IMR-90 (cell line): ENCODE data around the gene AKAP9. TPM values are rescaled to one million over a fixed set of nuclear protein-coding genes. Genes with fewer than 3 reads are reported as not detected.
"Not testable (repeated sequence)": the region's sequence is repeated elsewhere in the genome, so short reads cannot be mapped to it uniquely, and the experiment has no call there.

Experiments
- ATAC-seq: fragments of 200-7000 bp; cut with Tn5 transposase; 2 replicates; pipeline ENCODE4 v1.9.1; 2020; ENCODE audit warnings: low read depth, mild to moderate bottlenecking, moderate library complexity
- BruUV-seq: library from RNA; stranded (reverse); fragments of 400-500 nt; replicated peaks from 2 replicates; lab custom pipeline; 2021; lab: Mats Ljungman, UMichigan
- CTCF ChIA-PET: fragments of 300-600 bp; formaldehyde crosslinking; extraction: SDS; loops from one replicate; lab custom pipeline; 2021; ENCODE audit warnings: antibody characterized with exemption; lab: Yijun Ruan, JAX
- POLR2A ChIA-PET: fragments of 300-600 bp; sonication (Branson Sonifier 250); formaldehyde crosslinking; loops from one replicate; lab custom pipeline; 2022; ENCODE audit warnings: antibody characterized with exemption; ENCODE audit not compliant: unreplicated experiment; lab: Charles Lee
- DNase-seq: peaks from one replicate; pipeline ENCODE4 v3.0.0; 2013
- H2AFZ ChIP-seq: replicated peaks from 2 replicates; pipeline ENCODE3; 2013; ENCODE audit warnings: low read length, mild to moderate bottlenecking; ENCODE audit not compliant: poor library complexity
- H2AK5ac ChIP-seq: 2 replicates; pipeline ENCODE4 v1.6.1; 2013; ENCODE audit warnings: low read depth, low read length, inconsistent platforms
- H2AK9ac ChIP-seq: replicated peaks from 2 replicates; pipeline ENCODE3; 2013; ENCODE audit warnings: mild to moderate bottlenecking, low read depth, low read length, moderate library complexity; ENCODE audit not compliant: poor library complexity
- H2BK120ac ChIP-seq: 2 replicates; pipeline ENCODE4 v1.6.1; 2013; ENCODE audit warnings: low read depth, low read length, inconsistent platforms
- H2BK15ac ChIP-seq: 3 replicates; pipeline ENCODE4 v1.6.1; 2013; ENCODE audit warnings: low read depth, low read length, inconsistent platforms
- H2BK20ac ChIP-seq: 2 replicates; pipeline ENCODE4 v1.6.1; 2013; ENCODE audit warnings: low read depth, mild to moderate bottlenecking, inconsistent platforms, low read length, moderate library complexity
- H2BK5ac ChIP-seq: 2 replicates; pipeline ENCODE4 v1.6.1; 2013; ENCODE audit warnings: mild to moderate bottlenecking, low read depth, low read length, inconsistent platforms; ENCODE audit not compliant: poor library complexity, severe bottlenecking
- H3K14ac ChIP-seq: replicated peaks from 2 replicates; pipeline ENCODE4 v1.6.1; 2013; ENCODE audit warnings: low read depth, low read length, inconsistent platforms
- H3K18ac ChIP-seq: 2 replicates; pipeline ENCODE4 v1.6.1; 2013; ENCODE audit warnings: low read depth, low read length, control low read depth
- H3K23ac ChIP-seq: 2 replicates; pipeline ENCODE4 v1.6.1; 2013; ENCODE audit warnings: low read depth, low read length, inconsistent platforms
- H3K27ac ChIP-seq: 2 replicates; pipeline ENCODE4 v1.5.1; 2013; ENCODE audit warnings: mild to moderate bottlenecking, control low read depth, low read length; ENCODE audit not compliant: insufficient read depth
- H3K27me3 ChIP-seq: 2 replicates; pipeline ENCODE4 v1.6.1; 2013; ENCODE audit warnings: low read length; ENCODE audit not compliant: control insufficient read depth, insufficient read depth
- H3K36me3 ChIP-seq: 2 replicates; pipeline ENCODE4 v1.6.1; 2013; ENCODE audit warnings: low read length, mixed read lengths; ENCODE audit not compliant: control insufficient read depth, insufficient read depth
- H3K4ac ChIP-seq: 2 replicates; pipeline ENCODE4 v1.6.1; 2013; ENCODE audit warnings: low read depth, low read length, inconsistent platforms
- H3K4me1 ChIP-seq: 2 replicates; pipeline ENCODE4 v1.6.1; 2013; ENCODE audit warnings: low read length, mixed read lengths; ENCODE audit not compliant: control insufficient read depth, insufficient read depth
- H3K4me2 ChIP-seq: 2 replicates; pipeline ENCODE4 v1.6.1; 2013; ENCODE audit warnings: low read depth, mild to moderate bottlenecking, control low read depth, low read length, moderate library complexity
- H3K4me3 ChIP-seq: 2 replicates; pipeline ENCODE4 v1.5.1; 2013; ENCODE audit warnings: low read depth, mild to moderate bottlenecking, control low read depth, low read length, moderate library complexity; ENCODE audit not compliant: insufficient read depth
- H3K56ac ChIP-seq: 2 replicates; pipeline ENCODE4 v1.6.1; 2013; ENCODE audit warnings: low read length, inconsistent platforms; ENCODE audit not compliant: insufficient read depth; ENCODE audit errors: extremely low read depth
- H3K79me1 ChIP-seq, 2 experiments: 2 replicates each; pipeline ENCODE4 v1.6.1; 2013; ENCODE audit warnings: low read length in 2 of 2, inconsistent platforms in 1 of 2, low read depth in 1 of 2
- H3K9ac ChIP-seq: 2 replicates; pipeline ENCODE4 v1.6.1; 2013; ENCODE audit warnings: low read depth, low read length, control low read depth
- H3K9me1 ChIP-seq: 2 replicates; pipeline ENCODE4 v1.6.1; 2013; ENCODE audit warnings: low read length, inconsistent platforms; ENCODE audit not compliant: insufficient read depth
- H3K9me3 ChIP-seq: 2 replicates; pipeline ENCODE4 v1.6.1; 2013; ENCODE audit warnings: low read length; ENCODE audit not compliant: control insufficient read depth, insufficient read depth
- H4K20me1 ChIP-seq: 2 replicates; pipeline ENCODE4 v1.6.1; 2013; ENCODE audit warnings: low read length, inconsistent platforms; ENCODE audit not compliant: insufficient read depth
- H4K5ac ChIP-seq: 2 replicates; pipeline ENCODE4 v1.6.1; 2013; ENCODE audit warnings: mild to moderate bottlenecking, low read depth, low read length, control low read depth
- H4K8ac ChIP-seq, 2 experiments: 2 replicates each; pipeline ENCODE4 v1.6.1; 2013; ENCODE audit warnings: low read depth in 2 of 2, low read length in 2 of 2, control low read depth in 1 of 2, inconsistent platforms in 1 of 2
- H4K91ac ChIP-seq: 2 replicates; pipeline ENCODE4 v1.6.1; 2013; ENCODE audit warnings: low read depth, low read length, inconsistent platforms; ENCODE audit not compliant: insufficient read depth
- WGBS, 2 experiments: methylation state at CpG; one replicate each; pipeline versions ENCODE4 v1.1.5 to v1.1.7; 2013; ENCODE audit warnings: missing lambda C conversion rate in 2 of 2; ENCODE audit not compliant: insufficient read length in 1 of 2; ENCODE audit errors: extremely low coverage in 2 of 2; 5-methylcytosine and 5-hydroxymethylcytosine counted together
- dilution Hi-C: fragments of 300-500 bp; cut with HindIII; formaldehyde crosslinking; loops from one replicate; pipeline ENCODE4 v1.14.3; 2018; ENCODE audit warnings: low sequenced_read_pairs; ENCODE audit not compliant: unreplicated experiment
- in situ Hi-C: fragments of 300-500 bp; cut with MboI; formaldehyde crosslinking; loops from 3 replicates; pipeline ENCODE4 v1.14.3; 2019; ENCODE audit warnings: low sequenced_read_pairs, inconsistent platforms, mixed read lengths
- intact Hi-C: fragments of 100-400 bp; cut with micrococcal nuclease; formaldehyde crosslinking; loops from 2 replicates; pipeline ENCODE4 v1.10.0; 2022
- polyA plus RNA-seq, 3 experiments: library from polyadenylated mRNA; depleted of rRNA; stranded (reverse); fragments of >200 nt; gene quantifications; 2 replicates each; pipeline ENCODE4 v1.2.3, GENCODE V29; 2012; ENCODE audit warnings: low replicate concordance in 1 of 3
- total RNA-seq: library from RNA; depleted of rRNA; stranded (reverse); fragments of >200 nt; gene quantifications from 2 replicates; pipeline ENCODE4 v1.2.3, GENCODE V29; 2012

Gene AKAP9
- total and polyA plus RNA-seq, 2 of the 4 experiments (the other 2 are of a cell fraction) = 9.7 to 25.3 TPM

DNA sequence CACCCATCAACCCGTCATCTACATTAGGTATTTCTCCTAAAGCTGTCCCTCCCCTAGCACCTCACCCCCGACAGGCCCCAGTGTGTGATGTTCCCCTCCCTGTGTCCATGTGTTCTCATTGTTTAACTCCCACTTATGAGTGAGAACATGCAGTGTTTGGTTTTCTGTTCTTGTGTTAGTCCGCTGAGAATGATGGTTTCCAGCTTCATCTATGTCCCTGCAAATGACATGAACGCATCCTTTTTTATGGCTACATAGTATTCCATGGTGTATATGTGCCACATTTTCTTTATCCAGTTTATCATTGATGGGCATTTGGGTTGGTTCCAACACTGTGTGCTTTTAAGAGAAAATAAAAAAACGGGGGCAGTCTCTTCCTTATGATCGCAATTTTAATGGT is 143.3 kb downstream of the AKAP9 start:
- DNase-seq, BruUV-seq, H2BK20ac ChIP-seq, H3K56ac ChIP-seq, H3K4me2 ChIP-seq, H4K5ac ChIP-seq, H4K8ac ChIP-seq, H4K91ac ChIP-seq, H3K79me1 ChIP-seq, POLR2A ChIA-PET, H3K4ac ChIP-seq, H2BK15ac ChIP-seq, H3K18ac ChIP-seq, dilution Hi-C loops, H2BK120ac ChIP-seq, H3K4me3 ChIP-seq, H3K9me1 ChIP-seq, intact Hi-C loops, H3K4me1 ChIP-seq, H3K27me3 ChIP-seq, H2AFZ ChIP-seq, H3K14ac ChIP-seq, H3K23ac ChIP-seq, H3K9me3 ChIP-seq, H2AK5ac ChIP-seq, ATAC-seq, in situ Hi-C loops, H2AK9ac ChIP-seq, H2BK5ac ChIP-seq, H3K9ac ChIP-seq, H4K20me1 ChIP-seq, H3K27ac ChIP-seq: not testable (repeated sequence)
- CTCF ChIA-PET = interaction anchor here (0.6 to 0.7 kb wide), 2 partner anchors 136 to 1735 kb away, joined by 5 to 7 read pairs; no protein-coding TSS in a partner anchor
- peaks cover 21% of the 10 kb centered on the region for H3K36me3 ChIP-seq
- WGBS, 2 experiments = no CpG with 5 or more reads among the region's 6 CpGs
